BLaER1 (cell line): Measurements from ENCODE around the gene OLFM1.

Experiments
- H3K27ac ChIP-seq: shearing (Covaris generic); formaldehyde crosslinking; 2 replicates; pipeline ENCODE4 v1.8.1; 2022
- H3K27me3 ChIP-seq: shearing (Covaris generic); formaldehyde crosslinking; 2 replicates; pipeline ENCODE4 v1.8.1; 2022
- H3K36me3 ChIP-seq: shearing (Covaris generic); formaldehyde crosslinking; 2 replicates; pipeline ENCODE4 v1.8.1; 2022
- H3K4me1 ChIP-seq: shearing (Covaris generic); formaldehyde crosslinking; 2 replicates; pipeline ENCODE4 v1.8.1; 2022
- H3K4me2 ChIP-seq: shearing (Covaris generic); formaldehyde crosslinking; 2 replicates; pipeline ENCODE4 v1.8.1; 2022
- H3K4me3 ChIP-seq: shearing (Covaris generic); formaldehyde crosslinking; 2 replicates; pipeline ENCODE4 v1.8.1; 2022
- H3K9ac ChIP-seq: shearing (Covaris generic); formaldehyde crosslinking; 2 replicates; pipeline ENCODE4 v1.8.1; 2022
- H3K9me3 ChIP-seq: shearing (Covaris generic); formaldehyde crosslinking; 2 replicates; pipeline ENCODE4 v1.8.1; 2022
- H4K20me1 ChIP-seq: shearing (Covaris generic); formaldehyde crosslinking; 2 replicates; pipeline ENCODE4 v1.8.1; 2022
- Cebpa-rat ChIP-seq: shearing (Covaris generic); IDR thresholded peaks from 2 replicates; pipeline ENCODE4 v1.8.1; 2022

OLFM1 gene

GRCh38 chr9:135087489-135087792 lies at the start of gene OLFM1:
Gene OLFM1, plus strand, starts transcription at chr9:135087668. Its CDS starts 322 bp downstream, at chr9:135087990.
- H3K27me3 ChIP-seq: peaks cover 76% of the 10 kb centered on the region
- H3K4me3 ChIP-seq: no peak within 1 kb of the TSS
- no peak for TF ChIP-seq Cebpa-rat
- no peak within 1 kb of the TSS for H3K9ac ChIP-seq
- H4K20me1 ChIP-seq: peaks cover 49% of the 10 kb centered on the region; the same call in 1 of the 2 replicates
- H3K27ac ChIP-seq: no peak within 1 kb of the TSS
- peaks cover 11% of the 10 kb centered on the region for H3K4me1 ChIP-seq
- H3K4me2 ChIP-seq: peak within 1 kb of the TSS; percentile 43
- H3K9me3 ChIP-seq: no peaks in the 10 kb centered on the region
- no peaks in the 10 kb centered on the region for H3K36me3 ChIP-seq

- Histone ChIP-seq H3K4me1 (peaks cover 76% of the 10 kb centered on the region), H3K9ac (no peak overlapping the region; the same call in 1 of the 2 replicates), H4K20me1 (no peaks in the 10 kb centered on the region), H3K27me3 (no peaks in the 10 kb centered on the region), H3K9me3 (no peaks in the 10 kb centered on the region), H3K4me2 (peak overlapping the region; percentile 92), H3K27ac (peak overlapping the region; percentile 47; the same call in 1 of the 2 replicates), H3K36me3 (no peaks in the 10 kb centered on the region), H3K4me3 (peak overlapping the region; percentile 42; the same call in 1 of the 2 replicates)
- no peak for TF ChIP-seq Cebpa-rat
These were observed 49.1 kb upstream of the OLFM1 start for GRCh38 chr9:135038331-135038730.

- Histone ChIP-seq H3K9me3 (no peaks in the 10 kb centered on the region), H3K27ac (no peak overlapping the region), H3K4me1 (peaks cover 72% of the 10 kb centered on the region), H4K20me1 (no peaks in the 10 kb centered on the region), H3K4me2 (peak overlapping the region; percentile 92), H3K36me3 (no peaks in the 10 kb centered on the region), H3K4me3 (no peak overlapping the region), H3K9ac (no peak overlapping the region), H3K27me3 (no peaks in the 10 kb centered on the region)
- no peak for TF ChIP-seq Cebpa-rat
These were observed 48.6 kb upstream of the OLFM1 start for GRCh38 chr9:135038826-135039225.

- no peak overlapping the region for H3K27ac ChIP-seq
- no peaks in the 10 kb centered on the region for H3K27me3 ChIP-seq
- no peak overlapping the region for H3K4me3 ChIP-seq
- peak overlapping the region; percentile 92 for H3K4me2 ChIP-seq
- no peaks in the 10 kb centered on the region for H3K9me3 ChIP-seq
- H3K36me3 ChIP-seq: no peaks in the 10 kb centered on the region
- TF ChIP-seq Cebpa-rat: no peak
- H3K9ac ChIP-seq: no peak overlapping the region
- H4K20me1 ChIP-seq: no peaks in the 10 kb centered on the region
- peaks cover 71% of the 10 kb centered on the region for H3K4me1 ChIP-seq
These were observed 48.1 kb upstream of the OLFM1 start for GRCh38 chr9:135039266-135039870.

GRCh38 chr9:135039916-135040645 lies 47.4 kb upstream of the OLFM1 start:
- Histone ChIP-seq H3K4me2 (peak overlapping the region; percentile 92), H3K36me3 (no peaks in the 10 kb centered on the region), H3K9me3 (no peaks in the 10 kb centered on the region), H4K20me1 (no peaks in the 10 kb centered on the region), H3K4me1 (peaks cover 64% of the 10 kb centered on the region), H3K9ac (no peak overlapping the region), H3K27me3 (no peaks in the 10 kb centered on the region), H3K4me3 (no peak overlapping the region), H3K27ac (no peak overlapping the region)
- no peak for TF ChIP-seq Cebpa-rat

- Histone ChIP-seq H3K4me1 (peaks cover 62% of the 10 kb centered on the region), H3K9ac (no peak overlapping the region), H3K9me3 (no peaks in the 10 kb centered on the region), H3K27ac (no peak overlapping the region), H4K20me1 (no peaks in the 10 kb centered on the region), H3K27me3 (no peaks in the 10 kb centered on the region), H3K36me3 (no peaks in the 10 kb centered on the region), H3K4me2 (no peak overlapping the region), H3K4me3 (no peak overlapping the region)
- TF ChIP-seq Cebpa-rat: no peak
These were observed 46.6 kb upstream of the OLFM1 start for GRCh38 chr9:135040892-135041291.

GRCh38 chr9:135043345-135043744 lies 44.1 kb upstream of the OLFM1 start:
- H3K4me1 ChIP-seq: peaks cover 62% of the 10 kb centered on the region
- no peak for TF ChIP-seq Cebpa-rat
- no peak overlapping the region for H3K9ac ChIP-seq
- H4K20me1 ChIP-seq: no peaks in the 10 kb centered on the region
- no peaks in the 10 kb centered on the region for H3K9me3 ChIP-seq
- H3K27ac ChIP-seq: no peak overlapping the region
- H3K27me3 ChIP-seq: no peaks in the 10 kb centered on the region
- H3K4me2 ChIP-seq: no peak overlapping the region
- H3K4me3 ChIP-seq: no peak overlapping the region
- H3K36me3 ChIP-seq: no peaks in the 10 kb centered on the region

GRCh38 chr9:135045264-135045927 lies 42.1 kb upstream of the OLFM1 start:
- H4K20me1 ChIP-seq: no peaks in the 10 kb centered on the region
- H3K4me2 ChIP-seq: peak overlapping the region; percentile 93
- no peaks in the 10 kb centered on the region for H3K36me3 ChIP-seq
- H3K27ac ChIP-seq: no peak overlapping the region
- no peak overlapping the region for H3K4me3 ChIP-seq
- no peak overlapping the region for H3K9ac ChIP-seq
- no peaks in the 10 kb centered on the region for H3K27me3 ChIP-seq
- peaks cover 62% of the 10 kb centered on the region for H3K4me1 ChIP-seq
- TF ChIP-seq Cebpa-rat: no peak
- H3K9me3 ChIP-seq: no peaks in the 10 kb centered on the region

GRCh38 chr9:135045928-135046738 lies 41.3 kb upstream of the OLFM1 start:
- no peak overlapping the region for H3K27ac ChIP-seq
- no peak for TF ChIP-seq Cebpa-rat
- H3K27me3 ChIP-seq: no peaks in the 10 kb centered on the region
- H3K4me3 ChIP-seq: no peak overlapping the region
- no peaks in the 10 kb centered on the region for H4K20me1 ChIP-seq
- no peak overlapping the region for H3K9ac ChIP-seq
- peak overlapping the region; percentile 93 for H3K4me2 ChIP-seq
- H3K9me3 ChIP-seq: no peaks in the 10 kb centered on the region
- peaks cover 66% of the 10 kb centered on the region for H3K4me1 ChIP-seq
- H3K36me3 ChIP-seq: no peaks in the 10 kb centered on the region
